Uterus (tissue), 2 donors: ENCODE measurements around the gene SLC2A13.

ENCODE experiments used
- CTCF ChIP-seq, 4 experiments: fragments of 200-600 bp in 2 of 4; fragments of 450-650 bp in 2 of 4; sonication (generic) in 2 of 4; IDR thresholded peaks; one replicate each; pipeline ENCODE4 v1.5.1; 2016 to 2019; ENCODE audit warnings: antibody characterized with exemption in 4 of 4, mild to moderate bottlenecking in 2 of 4, moderate library complexity in 1 of 4
- POLR2A ChIP-seq, 2 donors: fragments of 450-650 bp; IDR thresholded peaks; one replicate each; pipeline ENCODE4 v1.6.1; 2016; ENCODE audit warnings: antibody characterized with exemption in 2 of 2, mild to moderate bottlenecking in 1 of 2, moderate library complexity in 1 of 2

- TF ChIP-seq CTCF (IDR thresholded peaks at IDR 0.05) = peak; percentile 81 to 94 (median 88)
- TF ChIP-seq POLR2A (IDR thresholded peaks at IDR 0.05) = no peak
Measured at GRCh38 chr12:40107098-40107802, 1.4 kb upstream of the SLC2A13 start.
